Fibroblast of lung (primary cell): Measurements from ENCODE around the gene CFAP45. TPM values are rescaled to one million over a fixed set of nuclear protein-coding genes. Genes with fewer than 3 reads are reported as not detected.

ENCODE experiments used
- DNase-seq, 2 donors: peaks; one replicate each; pipeline versions ENCODE4 v3.0.0 to v3.0.0-alpha.2; 2010; ENCODE audit warnings: low read depth in 2 of 2
- H2AFZ ChIP-seq: 2 replicates; pipeline ENCODE4 v1.5.1; 2012; ENCODE audit warnings: low read length, control low read depth, inconsistent platforms
- H3K27ac ChIP-seq: 2 replicates; pipeline ENCODE4 v1.5.1; 2011; ENCODE audit warnings: low read length, control low read depth; ENCODE audit not compliant: insufficient read depth
- H3K27me3 ChIP-seq: 2 replicates; pipeline ENCODE4 v1.5.1; 2011; ENCODE audit warnings: mild to moderate bottlenecking, low read length; ENCODE audit not compliant: control insufficient read depth, insufficient read depth
- H3K36me3 ChIP-seq: 2 replicates; pipeline ENCODE4 v1.5.1; 2011; ENCODE audit warnings: low read length; ENCODE audit not compliant: control insufficient read depth, insufficient read depth
- H3K4me1 ChIP-seq: 2 replicates; pipeline ENCODE4 v1.5.1; 2011; ENCODE audit warnings: low read length; ENCODE audit not compliant: control insufficient read depth, insufficient read depth; ENCODE audit errors: extremely low read depth
- H3K4me2 ChIP-seq: 2 replicates; pipeline ENCODE4 v1.5.1; 2011; ENCODE audit warnings: low read length, control low read depth; ENCODE audit not compliant: insufficient read depth; ENCODE audit errors: extremely low read depth
- H3K4me3 ChIP-seq, 4 experiments: fragments of 200-600 bp in 1 of 4; sonication (generic) in 1 of 4; replicated peaks in 1 of 4; 2 replicates each; pipeline ENCODE4 v1.5.1; 2011 to 2016; ENCODE audit warnings: low read length in 4 of 4, low read depth in 3 of 4, mild to moderate bottlenecking in 3 of 4, control low read depth in 2 of 4, inconsistent platforms in 1 of 4, mixed read lengths in 1 of 4; ENCODE audit not compliant: insufficient read depth in 1 of 4; ENCODE audit errors: control extremely low read depth in 1 of 4
- H3K79me2 ChIP-seq: 2 replicates; pipeline ENCODE4 v1.5.1; 2012; ENCODE audit warnings: mild to moderate bottlenecking, low read length, inconsistent platforms; ENCODE audit not compliant: control insufficient read depth, insufficient read depth
- H3K9ac ChIP-seq: 2 replicates; pipeline ENCODE4 v1.5.1; 2011; ENCODE audit warnings: mild to moderate bottlenecking, low read length, control low read depth; ENCODE audit not compliant: insufficient read depth
- H3K9me3 ChIP-seq: 2 replicates; pipeline ENCODE4 v1.5.1; 2012; ENCODE audit warnings: low read depth, low read length; ENCODE audit not compliant: control insufficient read depth, insufficient read depth
- H4K20me1 ChIP-seq: 2 replicates; pipeline ENCODE4 v1.5.1; 2011; ENCODE audit warnings: low read length; ENCODE audit not compliant: control insufficient read depth, insufficient read depth; ENCODE audit errors: extremely low read depth
- EZH2 ChIP-seq: IDR thresholded peaks from 2 replicates; pipeline ENCODE4 v1.5.1; 2012; ENCODE audit warnings: low read length, control low read depth, mild to moderate bottlenecking; ENCODE audit errors: missing control alignments
- polyA plus RNA-seq, 2 donors: library from polyadenylated mRNA; depleted of rRNA in 1 of 2; stranded (reverse) in 1 of 2; unstranded in 1 of 2; fragments of >200 nt; gene quantifications; 2 replicates each; pipeline ENCODE4 v1.2.1, GENCODE V29; 2011 to 2012; ENCODE audit warnings: missing spikeins in 1 of 2
- total RNA-seq: library from RNA; depleted of rRNA; stranded (reverse); fragments of >200 nt; gene quantifications from 2 replicates; pipeline ENCODE4 v1.2.1, GENCODE V29; 2014
- TF ChIP-seq, protein P1 (sequence below), 2 donors: IDR thresholded peaks in 1 of 2; conservative IDR thresholded peaks in 1 of 2; 1 replicate in 1 of 2; 2 replicates in 1 of 2; pipeline ENCODE4 v1.5.1; 2011 to 2012; ENCODE audit warnings: low read length in 2 of 2, control low read depth in 1 of 2, inconsistent platforms in 1 of 2, low read depth in 1 of 2, mild to moderate bottlenecking in 1 of 2

The CFAP45 gene
- total and polyA plus RNA-seq, 2 donors (not counting 1 experiment from before 2014, with no cell fraction given): 1.2 to 1.5 TPM

DNA sequence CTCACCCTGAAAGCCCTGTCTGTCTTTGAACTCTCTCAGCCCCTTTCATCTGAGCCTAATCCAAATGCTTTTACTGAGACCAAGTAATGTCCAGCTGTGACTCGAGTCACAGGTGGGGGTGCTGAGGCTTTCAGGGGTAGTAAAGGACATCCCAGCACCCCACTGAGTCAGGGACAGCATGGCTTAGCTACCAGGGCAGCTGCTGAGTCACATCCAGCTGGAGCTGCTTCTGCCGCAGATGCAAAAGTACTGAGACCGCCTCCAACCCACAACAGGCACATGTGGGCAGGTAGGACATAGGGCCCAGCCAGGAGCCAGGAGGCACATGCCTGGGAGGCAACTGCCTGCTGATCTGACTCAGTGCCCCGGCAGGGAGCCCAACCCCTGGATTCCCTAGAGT, 30.8 kb downstream of the CFAP45 start:
- Histone ChIP-seq H3K9ac (no peak overlapping the region), H3K36me3 (no peaks in the 10 kb centered on the region), H3K27me3 (no peaks in the 10 kb centered on the region), H3K4me1 (peaks cover 12% of the 10 kb centered on the region), H3K4me2 (no peak overlapping the region), H4K20me1 (no peaks in the 10 kb centered on the region), H3K79me2 (no peaks in the 10 kb centered on the region), H2AFZ (no peak overlapping the region), H3K9me3 (no peaks in the 10 kb centered on the region), H3K4me3 (no peak overlapping the region), H3K27ac (no peak overlapping the region)
- DNase-seq: peak; percentile 40 to 84
- TF ChIP-seq EZH2: no peak
- TF ChIP-seq, protein P1, sequence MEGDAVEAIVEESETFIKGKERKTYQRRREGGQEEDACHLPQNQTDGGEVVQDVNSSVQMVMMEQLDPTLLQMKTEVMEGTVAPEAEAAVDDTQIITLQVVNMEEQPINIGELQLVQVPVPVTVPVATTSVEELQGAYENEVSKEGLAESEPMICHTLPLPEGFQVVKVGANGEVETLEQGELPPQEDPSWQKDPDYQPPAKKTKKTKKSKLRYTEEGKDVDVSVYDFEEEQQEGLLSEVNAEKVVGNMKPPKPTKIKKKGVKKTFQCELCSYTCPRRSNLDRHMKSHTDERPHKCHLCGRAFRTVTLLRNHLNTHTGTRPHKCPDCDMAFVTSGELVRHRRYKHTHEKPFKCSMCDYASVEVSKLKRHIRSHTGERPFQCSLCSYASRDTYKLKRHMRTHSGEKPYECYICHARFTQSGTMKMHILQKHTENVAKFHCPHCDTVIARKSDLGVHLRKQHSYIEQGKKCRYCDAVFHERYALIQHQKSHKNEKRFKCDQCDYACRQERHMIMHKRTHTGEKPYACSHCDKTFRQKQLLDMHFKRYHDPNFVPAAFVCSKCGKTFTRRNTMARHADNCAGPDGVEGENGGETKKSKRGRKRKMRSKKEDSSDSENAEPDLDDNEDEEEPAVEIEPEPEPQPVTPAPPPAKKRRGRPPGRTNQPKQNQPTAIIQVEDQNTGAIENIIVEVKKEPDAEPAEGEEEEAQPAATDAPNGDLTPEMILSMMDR (conservative IDR thresholded peaks at IDR 0.05 in 1 of 2, IDR thresholded peaks at IDR 0.05 in 1 of 2; ENCODE audit: low read depth in 1 of 2, low read length in 2 of 2): no peak

DNA sequence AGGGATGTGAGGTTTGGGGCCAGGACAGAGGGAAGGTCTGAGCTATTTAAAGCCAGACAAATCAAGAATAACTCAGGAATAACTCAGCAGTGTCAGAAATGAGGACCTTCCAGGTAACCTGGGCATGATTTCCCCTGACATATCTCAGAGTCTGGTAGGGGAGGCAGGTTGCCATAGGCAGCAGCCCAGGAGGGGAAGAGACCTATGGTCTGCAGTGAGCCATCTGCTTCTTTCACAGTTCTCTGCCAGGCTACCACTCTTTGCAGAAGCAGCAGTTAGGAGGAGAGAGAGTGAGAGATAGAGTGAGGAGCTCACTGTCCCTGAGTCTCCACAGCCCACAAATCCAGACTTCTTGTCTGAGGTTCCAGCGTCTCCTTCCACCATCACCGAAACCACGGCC, 31.2 kb downstream of the CFAP45 start:
- Histone ChIP-seq H3K79me2 (no peaks in the 10 kb centered on the region), H4K20me1 (no peaks in the 10 kb centered on the region), H3K36me3 (no peaks in the 10 kb centered on the region), H3K27ac (no peak overlapping the region), H3K4me2 (no peak overlapping the region), H3K4me3 (no peak overlapping the region), H3K9ac (no peak overlapping the region), H2AFZ (no peak overlapping the region), H3K27me3 (no peaks in the 10 kb centered on the region), H3K9me3 (no peaks in the 10 kb centered on the region), H3K4me1 (peaks cover 12% of the 10 kb centered on the region)
- DNase-seq: no peak
- TF ChIP-seq EZH2: no peak
- TF ChIP-seq, protein P1 (conservative IDR thresholded peaks at IDR 0.05 in 1 of 2, IDR thresholded peaks at IDR 0.05 in 1 of 2; ENCODE audit: low read depth in 1 of 2, low read length in 2 of 2): no peak

DNA sequence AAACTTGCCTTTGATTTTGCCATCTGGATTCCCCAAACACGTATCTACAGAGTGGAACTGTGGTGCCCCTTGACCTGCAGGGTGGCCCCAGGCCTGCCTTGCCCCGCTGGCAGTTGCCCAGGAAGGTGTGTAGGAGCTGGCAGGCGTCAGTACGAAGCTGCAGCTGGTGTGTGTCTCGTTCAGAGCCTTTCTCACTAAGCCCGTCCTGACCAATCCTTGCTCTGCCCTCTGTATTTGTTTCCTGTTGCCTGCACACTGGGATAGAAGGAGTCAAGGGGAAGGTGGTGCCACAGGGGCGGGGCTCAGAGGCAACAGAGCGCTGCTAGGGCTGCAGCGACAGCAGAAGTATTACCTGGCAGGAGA, 32.3 kb downstream of the CFAP45 start:
- TF ChIP-seq EZH2: no peak
- TF ChIP-seq, protein P1 (conservative IDR thresholded peaks at IDR 0.05 in 1 of 2, IDR thresholded peaks at IDR 0.05 in 1 of 2; ENCODE audit: low read depth in 1 of 2, low read length in 2 of 2): no peak
- no peak overlapping the region for H3K4me2 ChIP-seq
- no peaks in the 10 kb centered on the region for H4K20me1 ChIP-seq
- H3K27me3 ChIP-seq: no peaks in the 10 kb centered on the region
- peaks cover 12% of the 10 kb centered on the region for H3K4me1 ChIP-seq
- H2AFZ ChIP-seq: no peak overlapping the region
- H3K9me3 ChIP-seq: no peaks in the 10 kb centered on the region
- no peak overlapping the region for H3K4me3 ChIP-seq
- H3K27ac ChIP-seq: no peak overlapping the region
- H3K79me2 ChIP-seq: no peaks in the 10 kb centered on the region
- no peak overlapping the region for H3K9ac ChIP-seq
- no peaks in the 10 kb centered on the region for H3K36me3 ChIP-seq
- peak in 1 of 2 donors; percentile 27 for DNase-seq
